GM21447 (cell line): ENCODE data around the gene SPG7.
"Not testable (repeated sequence)": the region's sequence is repeated elsewhere in the genome, so short reads cannot be mapped to it uniquely, and the experiment has no call there.

ENCODE experiments used
- ATAC-seq: cut with Tn5 transposase; IDR thresholded peaks from one replicate; pipeline ENCODE4 v1.9.1; 2021; ENCODE audit not compliant: unreplicated experiment

SPG7 gene

GRCh38 chr16:89576153-89577054 lies 68.2 kb downstream of the SPG7 start:
- ATAC-seq = no peak

- ATAC-seq = no peak
These were observed 69.0 kb downstream of the SPG7 start for GRCh38 chr16:89577055-89577759.

- no peak for ATAC-seq
These were observed 71.1 kb downstream of the SPG7 start for GRCh38 chr16:89579351-89579750.

GRCh38 chr16:89581045-89581695 lies 73.0 kb downstream of the SPG7 start:
- ATAC-seq = no peak

GRCh38 chr16:89581861-89582563 lies 73.8 kb downstream of the SPG7 start:
- ATAC-seq = no peak

GRCh38 chr16:89582614-89583196 lies 74.5 kb downstream of the SPG7 start:
- no peak for ATAC-seq

GRCh38 chr16:89583197-89583894 lies 75.1 kb downstream of the SPG7 start:
- ATAC-seq = no peak

GRCh38 chr16:89583895-89584644 lies 75.9 kb downstream of the SPG7 start:
- ATAC-seq = no peak

GRCh38 chr16:89584768-89585549 lies 76.8 kb downstream of the SPG7 start:
- ATAC-seq = no peak

GRCh38 chr16:89586218-89586617 lies 78.0 kb downstream of the SPG7 start:
- ATAC-seq = no peak

- no peak for ATAC-seq
These were observed 78.7 kb downstream of the SPG7 start for GRCh38 chr16:89586853-89587252.

- ATAC-seq = not testable (repeated sequence)
These were observed 79.5 kb downstream of the SPG7 start for GRCh38 chr16:89587676-89588075.

- ATAC-seq = no peak
These were observed 80.4 kb downstream of the SPG7 start for GRCh38 chr16:89588413-89589109.

GRCh38 chr16:89589241-89589926 lies 81.2 kb downstream of the SPG7 start:
- no peak for ATAC-seq

- ATAC-seq = no peak
These were observed 85.6 kb downstream of the SPG7 start for GRCh38 chr16:89593841-89594240.

- no peak for ATAC-seq
These were observed 87.3 kb downstream of the SPG7 start for GRCh38 chr16:89595330-89596060.
